ENCODE measurements around the gene GALK1. TPM values are rescaled to one million over a fixed set of nuclear protein-coding genes. Genes with fewer than 3 reads are reported as not detected.
A peak's percentile ranks its signal among the peaks of the same experiment; 100 is the strongest.

The GALK1 gene
- total and polyA plus RNA-seq, 9 of the 15 experiments (the other 6 are each of a cell fraction or from before 2014, with no cell fraction given) = 0.45 to 51.6 (median 17.4) TPM

DNA sequence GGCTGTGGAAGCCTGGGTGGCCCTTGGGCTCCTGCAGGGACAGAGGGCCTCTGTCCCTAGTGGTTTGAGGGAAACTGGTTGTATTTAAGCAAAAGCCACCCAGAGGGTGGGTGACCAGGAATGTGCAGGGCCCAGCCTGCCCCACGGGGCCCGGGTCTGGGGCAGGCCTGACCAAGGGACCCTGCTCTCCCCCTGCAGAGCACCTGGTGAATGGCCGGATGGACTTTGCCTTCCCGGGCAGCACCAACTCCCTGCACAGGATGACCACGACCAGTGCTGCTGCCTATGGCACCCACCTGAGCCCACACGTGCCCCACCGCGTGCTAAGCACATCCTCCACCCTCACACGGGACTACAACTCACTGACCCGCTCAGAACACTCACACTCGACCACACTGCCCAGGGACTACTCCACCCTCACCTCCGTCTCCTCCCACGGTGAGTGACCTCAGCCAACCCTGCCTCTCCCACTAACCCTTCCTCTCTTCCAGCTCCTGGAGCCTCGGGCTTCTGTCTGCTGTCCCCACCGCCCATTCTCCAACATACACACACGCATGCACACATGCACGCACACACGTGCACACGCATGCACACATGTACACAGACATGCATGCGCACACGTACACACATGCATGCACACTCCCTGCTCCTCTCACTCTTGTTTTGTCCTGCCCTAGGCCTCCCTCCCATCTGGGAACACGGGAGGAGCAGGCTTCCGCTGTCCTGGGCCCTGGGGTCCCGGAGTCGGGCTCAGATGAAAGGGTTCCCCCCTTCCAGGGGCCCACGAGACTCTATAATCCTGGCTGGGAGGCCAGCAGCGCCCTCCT lies 10.4 kb downstream of the GALK1 start (continued):
- TF ChIP-seq, protein P1, sequence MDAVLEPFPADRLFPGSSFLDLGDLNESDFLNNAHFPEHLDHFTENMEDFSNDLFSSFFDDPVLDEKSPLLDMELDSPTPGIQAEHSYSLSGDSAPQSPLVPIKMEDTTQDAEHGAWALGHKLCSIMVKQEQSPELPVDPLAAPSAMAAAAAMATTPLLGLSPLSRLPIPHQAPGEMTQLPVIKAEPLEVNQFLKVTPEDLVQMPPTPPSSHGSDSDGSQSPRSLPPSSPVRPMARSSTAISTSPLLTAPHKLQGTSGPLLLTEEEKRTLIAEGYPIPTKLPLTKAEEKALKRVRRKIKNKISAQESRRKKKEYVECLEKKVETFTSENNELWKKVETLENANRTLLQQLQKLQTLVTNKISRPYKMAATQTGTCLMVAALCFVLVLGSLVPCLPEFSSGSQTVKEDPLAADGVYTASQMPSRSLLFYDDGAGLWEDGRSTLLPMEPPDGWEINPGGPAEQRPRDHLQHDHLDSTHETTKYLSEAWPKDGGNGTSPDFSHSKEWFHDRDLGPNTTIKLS (IDR thresholded peaks at IDR 0.05; ENCODE audit: borderline replicate concordance, low read depth) = no peak
- TF ChIP-seq HDAC1 (IDR thresholded peaks at IDR 0.05) (peak in 1 of 2 experiments; percentile 72; a peak in 2 of 4 replicates), MTF1 (CRISPR knock-in tag; IDR thresholded peaks at IDR 0.05; ENCODE audit: borderline replicate concordance) (no peak), POLR2B (IDR thresholded peaks at IDR 0.05; ENCODE audit: low read depth, partially characterized antibody) (no peak), NR2F6 (CRISPR knock-in tag; IDR thresholded peaks at IDR 0.05) (no peak), ZNF174 (CRISPR knock-in tag; IDR thresholded peaks at IDR 0.05) (no peak), POLR2A (conservative IDR thresholded peaks at IDR 0.05) (peak; percentile 43; the same call in 1 of the 2 replicates), ARID1B (IDR thresholded peaks at IDR 0.05) (peak; percentile 35; the same call in 1 of the 2 replicates), ZNF644 (tag; IDR thresholded peaks at IDR 0.05; ENCODE audit: low read depth) (no peak), ZNF124 (CRISPR knock-in tag; IDR thresholded peaks at IDR 0.05) (no peak), ZBTB17 (CRISPR knock-in tag; IDR thresholded peaks at IDR 0.05) (no peak), KDM5B (IDR thresholded peaks at IDR 0.05; ENCODE audit: insufficient replicate concordance, low read depth, low read length) (peak; percentile 65), HCFC1 (IDR thresholded peaks at IDR 0.05; ENCODE audit: low read depth, low read length) (no peak), KDM1A (IDR thresholded peaks at IDR 0.05) (peak in 1 of 2 experiments; percentile 88; a peak in 2 of 4 replicates), EP400 (IDR thresholded peaks at IDR 0.05) (peak; percentile 36; the same call in 1 of the 2 replicates)
- TF ChIP-seq, protein P2, sequence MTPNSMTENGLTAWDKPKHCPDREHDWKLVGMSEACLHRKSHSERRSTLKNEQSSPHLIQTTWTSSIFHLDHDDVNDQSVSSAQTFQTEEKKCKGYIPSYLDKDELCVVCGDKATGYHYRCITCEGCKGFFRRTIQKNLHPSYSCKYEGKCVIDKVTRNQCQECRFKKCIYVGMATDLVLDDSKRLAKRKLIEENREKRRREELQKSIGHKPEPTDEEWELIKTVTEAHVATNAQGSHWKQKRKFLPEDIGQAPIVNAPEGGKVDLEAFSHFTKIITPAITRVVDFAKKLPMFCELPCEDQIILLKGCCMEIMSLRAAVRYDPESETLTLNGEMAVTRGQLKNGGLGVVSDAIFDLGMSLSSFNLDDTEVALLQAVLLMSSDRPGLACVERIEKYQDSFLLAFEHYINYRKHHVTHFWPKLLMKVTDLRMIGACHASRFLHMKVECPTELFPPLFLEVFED (CRISPR knock-in tag; conservative IDR thresholded peaks at IDR 0.05) = 0 out of 2 replicates have a peak, but pooled peaks have one; percentile 25
- TF ChIP-seq, protein P3, sequence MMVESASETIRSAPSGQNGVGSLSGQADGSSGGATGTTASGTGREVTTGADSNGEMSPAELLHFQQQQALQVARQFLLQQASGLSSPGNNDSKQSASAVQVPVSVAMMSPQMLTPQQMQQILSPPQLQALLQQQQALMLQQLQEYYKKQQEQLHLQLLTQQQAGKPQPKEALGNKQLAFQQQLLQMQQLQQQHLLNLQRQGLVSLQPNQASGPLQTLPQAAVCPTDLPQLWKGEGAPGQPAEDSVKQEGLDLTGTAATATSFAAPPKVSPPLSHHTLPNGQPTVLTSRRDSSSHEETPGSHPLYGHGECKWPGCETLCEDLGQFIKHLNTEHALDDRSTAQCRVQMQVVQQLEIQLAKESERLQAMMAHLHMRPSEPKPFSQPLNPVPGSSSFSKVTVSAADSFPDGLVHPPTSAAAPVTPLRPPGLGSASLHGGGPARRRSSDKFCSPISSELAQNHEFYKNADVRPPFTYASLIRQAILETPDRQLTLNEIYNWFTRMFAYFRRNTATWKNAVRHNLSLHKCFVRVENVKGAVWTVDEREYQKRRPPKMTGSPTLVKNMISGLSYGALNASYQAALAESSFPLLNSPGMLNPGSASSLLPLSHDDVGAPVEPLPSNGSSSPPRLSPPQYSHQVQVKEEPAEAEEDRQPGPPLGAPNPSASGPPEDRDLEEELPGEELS (CRISPR knock-in tag; IDR thresholded peaks at IDR 0.05; ENCODE audit: borderline replicate concordance) = no peak; the same call in 1 of the 2 replicates
- TF ChIP-seq, protein P4, sequence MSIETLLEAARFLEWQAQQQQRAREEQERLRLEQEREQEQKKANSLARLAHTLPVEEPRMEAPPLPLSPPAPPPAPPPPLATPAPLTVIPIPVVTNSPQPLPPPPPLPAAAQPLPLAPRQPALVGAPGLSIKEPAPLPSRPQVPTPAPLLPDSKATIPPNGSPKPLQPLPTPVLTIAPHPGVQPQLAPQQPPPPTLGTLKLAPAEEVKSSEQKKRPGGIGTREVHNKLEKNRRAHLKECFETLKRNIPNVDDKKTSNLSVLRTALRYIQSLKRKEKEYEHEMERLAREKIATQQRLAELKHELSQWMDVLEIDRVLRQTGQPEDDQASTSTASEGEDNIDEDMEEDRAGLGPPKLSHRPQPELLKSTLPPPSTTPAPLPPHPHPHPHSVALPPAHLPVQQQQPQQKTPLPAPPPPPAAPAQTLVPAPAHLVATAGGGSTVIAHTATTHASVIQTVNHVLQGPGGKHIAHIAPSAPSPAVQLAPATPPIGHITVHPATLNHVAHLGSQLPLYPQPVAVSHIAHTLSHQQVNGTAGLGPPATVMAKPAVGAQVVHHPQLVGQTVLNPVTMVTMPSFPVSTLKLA (conservative IDR thresholded peaks at IDR 0.05) = peak in 1 of 2 experiments; percentile 55; a peak in 1 of 4 replicates
- TF ChIP-seq, protein P5, sequence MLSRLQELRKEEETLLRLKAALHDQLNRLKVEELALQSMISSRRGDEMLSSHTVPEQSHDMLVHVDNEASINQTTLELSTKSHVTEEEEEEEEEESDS (CRISPR knock-in tag; IDR thresholded peaks at IDR 0.05) = no peak

Measured in K562 (cell line).